OCI-LY1 (cell line): Measurements from ENCODE around the gene RCN2.
A peak's percentile ranks its signal among the peaks of the same experiment; 100 is the strongest.

Source experiments
- H2AFZ ChIP-seq: fragments of 200-600 bp; sonication (generic), shearing (Covaris generic); 2 replicates; pipeline ENCODE4 v1.6.0; 2014; ENCODE audit warnings: antibody characterized with exemption, mild to moderate bottlenecking, low read length
- H3F3A ChIP-seq: fragments of 200-600 bp; sonication (generic), shearing (Covaris generic); 2 replicates; pipeline ENCODE4 v1.6.0; 2014; ENCODE audit warnings: mild to moderate bottlenecking, antibody characterized with exemption, low read length, moderate library complexity; ENCODE audit not compliant: insufficient read depth
- H3K27ac ChIP-seq: fragments of 200-600 bp; sonication (generic); 2 replicates; pipeline ENCODE4 v1.5.1; 2014; ENCODE audit warnings: low read length, mixed run types, mild to moderate bottlenecking, low read depth; ENCODE audit not compliant: poor library complexity, severe bottlenecking
- H3K27me3 ChIP-seq: fragments of 200-600 bp; sonication (generic); 2 replicates; pipeline ENCODE4 v1.6.0; 2014; ENCODE audit warnings: antibody characterized with exemption, mild to moderate bottlenecking, low read length, moderate library complexity; ENCODE audit not compliant: insufficient read depth
- H3K36me3 ChIP-seq: fragments of 200-600 bp; sonication (generic); 2 replicates; pipeline ENCODE4 v1.6.1; 2014; ENCODE audit warnings: mild to moderate bottlenecking, antibody characterized with exemption, low read length, moderate library complexity, mixed read lengths; ENCODE audit not compliant: insufficient read depth
- H3K4me1 ChIP-seq: fragments of 200-600 bp; sonication (generic); 2 replicates; pipeline ENCODE4 v1.5.1; 2014; ENCODE audit warnings: mild to moderate bottlenecking, low read length, moderate library complexity; ENCODE audit not compliant: insufficient read depth, severe bottlenecking
- H3K4me2 ChIP-seq: fragments of 200-600 bp; sonication (generic), shearing (Covaris generic); 2 replicates; pipeline ENCODE4 v1.6.1; 2014; ENCODE audit warnings: low read length
- H3K4me3 ChIP-seq: fragments of 200-600 bp; sonication (generic); 2 replicates; pipeline ENCODE4 v1.5.1; 2014; ENCODE audit warnings: low read length, low read depth, mild to moderate bottlenecking, mixed read lengths; ENCODE audit not compliant: poor library complexity, severe bottlenecking
- H3K79me2 ChIP-seq: fragments of 200-600 bp; shearing (Covaris generic); 2 replicates; pipeline ENCODE4 v1.6.1; 2016; ENCODE audit warnings: mixed run types, low read length, mixed read lengths; ENCODE audit not compliant: insufficient read depth
- H3K9ac ChIP-seq: fragments of 200-600 bp; sonication (generic), shearing (Covaris generic); 2 replicates; pipeline ENCODE4 v1.6.1; 2014; ENCODE audit warnings: mild to moderate bottlenecking, low read length, mixed read lengths
- H3K9me2 ChIP-seq: fragments of 200-600 bp; sonication (generic), shearing (Covaris generic); 2 replicates; pipeline ENCODE4 v1.6.1; 2014; ENCODE audit warnings: low read depth, mild to moderate bottlenecking, low read length, mixed read lengths
- H3K9me3 ChIP-seq: fragments of 200-600 bp; shearing (Covaris generic); 2 replicates; pipeline ENCODE4 v1.6.1; 2014; ENCODE audit warnings: low read length, mixed read lengths
- H4K20me1 ChIP-seq: fragments of 200-600 bp; sonication (generic), shearing (Covaris generic); 2 replicates; pipeline ENCODE4 v1.6.0; 2016; ENCODE audit warnings: mild to moderate bottlenecking, low read length; ENCODE audit not compliant: insufficient read depth
- CTCF ChIP-seq: fragments of 200-600 bp; sonication (generic), shearing (Covaris generic); IDR thresholded peaks from 2 replicates; pipeline ENCODE4 v1.5.1; 2017; ENCODE audit warnings: mild to moderate bottlenecking, antibody characterized with exemption, low read length, moderate library complexity, mixed read lengths
- EZH2 ChIP-seq: fragments of 200-600 bp; sonication (generic), shearing (Covaris generic); IDR thresholded peaks from 2 replicates; pipeline ENCODE4 v1.8.0; 2017; ENCODE audit warnings: borderline replicate concordance, mixed run types, mild to moderate bottlenecking, antibody characterized with exemption, low read length, moderate library complexity, mixed read lengths

The RCN2 gene

GRCh38 chr15:76996076-76996525 lies 64.6 kb downstream of the RCN2 start:
- no peaks in the 10 kb centered on the region for H3K9me3 ChIP-seq
- H3K79me2 ChIP-seq: no peaks in the 10 kb centered on the region
- no peaks in the 10 kb centered on the region for H3K36me3 ChIP-seq
- no peak overlapping the region for H3K9ac ChIP-seq
- H3F3A ChIP-seq: no peaks in the 10 kb centered on the region
- peaks cover 19% of the 10 kb centered on the region for H3K4me1 ChIP-seq
- H3K4me3 ChIP-seq: peak overlapping the region; percentile 47
- H4K20me1 ChIP-seq: no peaks in the 10 kb centered on the region
- no peak overlapping the region for H3K27ac ChIP-seq
- no peaks in the 10 kb centered on the region for H3K27me3 ChIP-seq
- no peak for TF ChIP-seq EZH2
- no peak for TF ChIP-seq CTCF
- H2AFZ ChIP-seq: no peak overlapping the region
- no peaks in the 10 kb centered on the region for H3K9me2 ChIP-seq
- peak overlapping the region; percentile 57; the same call in 1 of the 2 replicates for H3K4me2 ChIP-seq

- Histone ChIP-seq H3F3A (no peaks in the 10 kb centered on the region), H3K79me2 (no peaks in the 10 kb centered on the region), H3K36me3 (no peaks in the 10 kb centered on the region), H3K4me1 (peaks cover 19% of the 10 kb centered on the region), H3K27ac (no peak overlapping the region), H3K4me3 (no peak overlapping the region), H2AFZ (no peak overlapping the region), H3K4me2 (no peak overlapping the region), H3K9me3 (no peaks in the 10 kb centered on the region), H3K9me2 (no peaks in the 10 kb centered on the region), H4K20me1 (no peaks in the 10 kb centered on the region), H3K9ac (no peak overlapping the region), H3K27me3 (no peaks in the 10 kb centered on the region)
- TF ChIP-seq CTCF (no peak), EZH2 (no peak)
Observed at GRCh38 chr15:76996526-76997401, 65.2 kb downstream of the RCN2 start.

GRCh38 chr15:76998663-76999285 lies 67.2 kb downstream of the RCN2 start:
- H3K79me2 ChIP-seq: no peaks in the 10 kb centered on the region
- no peaks in the 10 kb centered on the region for H4K20me1 ChIP-seq
- H3K9ac ChIP-seq: no peak overlapping the region
- H3K36me3 ChIP-seq: no peaks in the 10 kb centered on the region
- no peak overlapping the region for H2AFZ ChIP-seq
- no peak overlapping the region for H3K4me2 ChIP-seq
- H3F3A ChIP-seq: no peaks in the 10 kb centered on the region
- TF ChIP-seq EZH2 (no peak), CTCF (no peak)
- peaks cover 34% of the 10 kb centered on the region for H3K4me1 ChIP-seq
- no peak overlapping the region for H3K4me3 ChIP-seq
- H3K27ac ChIP-seq: no peak overlapping the region
- no peaks in the 10 kb centered on the region for H3K9me3 ChIP-seq
- H3K9me2 ChIP-seq: no peaks in the 10 kb centered on the region
- H3K27me3 ChIP-seq: no peaks in the 10 kb centered on the region
